ENCODE measurements around the gene ZC3H7B. TPM values are rescaled to one million over a fixed set of nuclear protein-coding genes. Genes with fewer than 3 reads are reported as not detected.

Gene ZC3H7B
- total RNA-seq, 2 donors from 2014 or later, result 41.2 to 41.7 TPM

GRCh38 chr22:41347066-41347859 is 45.9 kb downstream of the ZC3H7B start:
- Histone ChIP-seq H3K36me3 (peaks cover 57% of the 10 kb centered on the region), H3K9me3 (no peaks in the 10 kb centered on the region), H3K27ac (no peak overlapping the region), H3K4me1 (ENCODE audit: control insufficient read depth in 1 of 2, low read depth in 2 of 2) (no peaks in the 10 kb centered on the region), H3K4me3 (no peak overlapping the region), H3K27me3 (replicated peaks; ENCODE audit: insufficient read depth) (no peaks in the 10 kb centered on the region)
- ATAC-seq (ENCODE audit: insufficient number of reproducible peaks, low FRiP score, low read depth) (no peak), DNase-seq (ENCODE audit: low spot score) (no peak)
- TF ChIP-seq CTCF (IDR thresholded peaks at IDR 0.05), result no peak

GRCh38 chr22:41348964-41349484 is 47.7 kb downstream of the ZC3H7B start:
- no peak for DNase-seq (ENCODE audit: low spot score)
- no peaks in the 10 kb centered on the region for H3K27me3 ChIP-seq (replicated peaks; ENCODE audit: insufficient read depth)
- peaks cover 48% of the 10 kb centered on the region for H3K36me3 ChIP-seq
- no peak for ATAC-seq (ENCODE audit: insufficient number of reproducible peaks, low FRiP score, low read depth)
- TF ChIP-seq CTCF (IDR thresholded peaks at IDR 0.05), result no peak
- no peaks in the 10 kb centered on the region for H3K9me3 ChIP-seq
- no peak overlapping the region for H3K4me3 ChIP-seq
- no peak overlapping the region for H3K27ac ChIP-seq
- H3K4me1 ChIP-seq (ENCODE audit: control insufficient read depth in 1 of 2, low read depth in 2 of 2), result no peaks in the 10 kb centered on the region

DNA sequence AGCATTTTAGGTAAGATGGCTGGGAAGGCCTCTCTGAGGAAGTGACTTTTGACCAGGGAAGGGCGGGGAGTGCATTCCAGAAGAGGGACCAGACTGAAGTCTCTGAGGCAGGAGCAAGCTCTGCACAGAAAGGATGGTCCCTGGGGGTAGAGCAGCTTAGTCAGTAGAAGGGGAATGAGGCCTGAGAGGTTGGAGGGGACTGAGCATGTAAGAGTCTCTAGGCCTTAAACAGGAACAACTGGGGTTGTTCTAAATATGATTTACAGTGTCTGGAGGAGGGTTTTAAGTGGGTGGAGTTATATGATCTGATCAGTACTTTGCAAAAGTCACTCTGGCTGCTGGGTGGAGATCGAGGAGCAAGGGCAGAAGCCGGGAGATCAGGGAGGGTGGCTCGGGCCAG is 48.8 kb downstream of the ZC3H7B start:
- ATAC-seq (ENCODE audit: insufficient number of reproducible peaks, low FRiP score, low read depth), result no peak
- peaks cover 47% of the 10 kb centered on the region for H3K36me3 ChIP-seq

GRCh38 chr22:41351011-41351410 is 49.7 kb downstream of the ZC3H7B start:
- H3K4me3 ChIP-seq, result no peak overlapping the region
- TF ChIP-seq CTCF (IDR thresholded peaks at IDR 0.05), result no peak
- no peaks in the 10 kb centered on the region for H3K27me3 ChIP-seq (replicated peaks; ENCODE audit: insufficient read depth)
- no peaks in the 10 kb centered on the region for H3K9me3 ChIP-seq
- DNase-seq (ENCODE audit: low spot score), result no peak
- H3K27ac ChIP-seq, result no peak overlapping the region
- no peaks in the 10 kb centered on the region for H3K4me1 ChIP-seq (ENCODE audit: control insufficient read depth in 1 of 2, low read depth in 2 of 2)
- no peak for ATAC-seq (ENCODE audit: insufficient number of reproducible peaks, low FRiP score, low read depth)
- peaks cover 49% of the 10 kb centered on the region for H3K36me3 ChIP-seq

More for the DNA sequence above, 48.8 kb downstream of the ZC3H7B start:
- H3K4me1 ChIP-seq (ENCODE audit: control insufficient read depth in 1 of 2, low read depth in 2 of 2), result no peaks in the 10 kb centered on the region
- DNase-seq (ENCODE audit: low spot score), result no peak
- no peaks in the 10 kb centered on the region for H3K9me3 ChIP-seq
- no peak for TF ChIP-seq CTCF (IDR thresholded peaks at IDR 0.05)
- no peaks in the 10 kb centered on the region for H3K27me3 ChIP-seq (replicated peaks; ENCODE audit: insufficient read depth)
- no peak overlapping the region for H3K4me3 ChIP-seq
- no peak overlapping the region for H3K27ac ChIP-seq

DNA sequence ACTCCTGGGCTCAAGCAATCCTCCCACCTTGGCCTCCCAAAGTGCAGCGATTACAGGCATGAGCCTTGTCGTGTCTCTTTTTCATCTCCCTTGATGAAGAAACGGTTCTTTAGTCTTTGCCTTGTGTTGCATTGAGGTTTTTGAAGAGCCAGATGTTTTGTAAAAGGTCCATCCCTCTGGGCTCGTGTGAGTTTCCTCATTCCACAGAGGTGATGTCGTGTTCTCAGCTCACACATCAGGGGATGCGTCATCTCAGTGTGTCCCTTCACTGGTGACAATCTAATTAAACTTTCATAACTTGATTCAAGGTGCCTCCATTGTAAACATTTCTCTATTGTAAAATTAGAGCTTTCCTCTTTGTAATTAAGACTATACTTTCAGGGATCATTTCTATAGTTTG is 50.7 kb downstream of the ZC3H7B start:
- H3K9me3 ChIP-seq, result no peaks in the 10 kb centered on the region
- H3K27ac ChIP-seq, result no peak overlapping the region
- ATAC-seq (ENCODE audit: insufficient number of reproducible peaks, low FRiP score, low read depth) (no peak), DNase-seq (ENCODE audit: low spot score) (no peak)
- H3K4me1 ChIP-seq (ENCODE audit: control insufficient read depth in 1 of 2, low read depth in 2 of 2), result no peaks in the 10 kb centered on the region
- peaks cover 48% of the 10 kb centered on the region for H3K36me3 ChIP-seq
- no peak overlapping the region for H3K4me3 ChIP-seq
- no peak for TF ChIP-seq CTCF (IDR thresholded peaks at IDR 0.05)
- H3K27me3 ChIP-seq (replicated peaks; ENCODE audit: insufficient read depth), result no peaks in the 10 kb centered on the region
